ENCODE results near the gene TCEAL8. TPM values are rescaled to one million over a fixed set of nuclear protein-coding genes. Genes with fewer than 3 reads are reported as not detected.

Gene TCEAL8
- total RNA-seq, 1 donor from 2014 or later = 37.5 TPM

DNA sequence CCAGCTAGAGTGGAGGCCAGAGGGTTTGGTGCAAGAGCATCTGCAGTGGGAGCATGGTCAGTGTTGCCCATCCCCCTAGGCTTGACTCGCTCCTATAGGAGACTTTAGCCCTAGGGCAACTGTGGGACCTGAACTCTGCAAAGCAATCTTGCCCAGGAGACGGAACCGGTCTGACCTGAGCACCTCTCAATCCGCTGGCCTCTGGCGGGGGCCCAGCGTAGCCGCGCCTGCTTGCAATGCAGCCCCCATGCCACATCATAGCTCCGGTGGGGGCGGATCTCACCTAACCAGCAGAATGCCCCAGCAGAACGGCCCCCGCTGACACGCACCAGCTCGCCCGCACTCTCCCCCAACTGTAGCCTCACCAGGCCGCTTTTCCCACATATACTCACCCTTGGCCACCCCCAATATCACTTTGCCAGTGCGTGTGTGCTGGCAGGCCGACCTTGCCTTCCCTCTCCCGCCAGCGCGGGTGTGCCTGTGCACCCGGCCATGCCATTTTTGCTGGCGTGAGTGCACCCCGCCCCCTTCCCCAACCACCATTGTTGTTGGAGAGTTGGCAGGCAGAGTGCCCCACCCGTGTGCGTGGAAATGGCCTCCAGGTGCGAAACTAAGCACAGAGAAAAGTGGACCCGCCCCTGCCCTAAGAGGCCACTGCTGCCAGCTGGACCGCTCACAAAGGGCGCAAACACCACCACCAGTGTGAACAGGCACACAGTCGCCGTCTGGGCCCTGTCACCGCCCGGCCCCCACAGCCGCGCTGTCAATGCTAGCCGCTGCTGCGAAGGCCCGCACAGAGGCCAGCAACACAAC is 34.2 kb downstream of the TCEAL8 start:
- ATAC-seq = peak; percentile 38
- DNase-seq = peak; percentile 25

DNA sequence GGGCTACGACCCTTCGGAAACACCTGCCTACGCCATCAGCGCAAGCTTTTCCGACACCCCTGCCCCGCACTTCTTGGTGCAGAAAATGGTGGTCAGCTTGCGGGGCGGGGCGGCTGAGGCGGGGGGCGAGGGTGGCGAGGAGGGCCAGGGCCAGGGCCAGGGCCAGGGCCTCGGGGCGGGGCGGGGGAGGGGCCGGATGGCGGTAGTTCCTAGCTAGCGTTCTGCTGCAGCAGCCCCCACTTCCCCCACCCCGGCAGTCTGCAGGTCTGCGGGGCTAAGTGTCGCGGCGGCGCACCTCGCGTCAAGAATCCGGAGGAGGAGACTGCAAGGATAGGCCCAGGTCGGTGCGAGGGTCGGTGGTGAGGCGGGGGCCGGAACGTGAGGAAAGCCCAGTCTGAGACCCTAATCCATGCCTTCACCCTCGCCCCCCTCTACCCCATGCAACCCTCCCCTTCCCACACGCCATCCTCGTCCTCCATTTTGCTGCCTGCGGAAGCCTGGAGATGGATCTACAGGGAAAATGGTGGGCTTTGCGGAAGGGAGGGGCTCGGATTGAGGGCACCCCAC is 39.4 kb downstream of the TCEAL8 start:
- peak; percentile 33 for DNase-seq
- intact Hi-C loops (cut with micrococcal nuclease) = no loop called here
- peak; percentile 60 for ATAC-seq

More for the DNA sequence above, 34.2 kb downstream of the TCEAL8 start:
- intact Hi-C loops (cut with micrococcal nuclease) = no loop called here

DNA sequence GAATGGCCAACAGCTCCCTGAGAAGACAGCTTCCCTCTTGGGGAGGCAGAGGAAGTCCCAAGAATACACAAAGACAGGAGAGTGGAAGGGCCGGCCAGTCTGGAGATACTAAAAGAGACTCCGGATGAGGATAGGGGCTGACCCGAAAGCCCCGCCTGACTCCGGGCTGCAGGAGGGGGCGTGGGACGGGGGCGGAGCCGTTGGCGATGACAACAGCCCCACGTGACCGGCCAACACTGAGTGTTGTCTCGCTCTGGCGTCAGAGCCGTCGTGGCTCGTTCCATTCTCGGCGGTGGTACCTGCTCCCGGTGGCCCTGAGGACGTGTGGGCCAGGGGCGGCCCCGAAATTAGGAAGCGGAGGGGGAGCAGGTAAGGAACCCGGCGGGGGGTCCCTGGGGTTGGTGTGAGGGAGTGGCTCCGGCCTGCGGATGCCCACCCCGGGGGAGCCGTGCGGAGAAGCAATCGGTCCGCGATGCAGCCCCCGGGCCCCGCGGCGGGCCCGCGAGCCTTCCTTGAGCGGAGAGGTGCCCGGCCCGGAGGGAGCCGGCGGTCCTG is 40.0 kb downstream of the TCEAL8 start, which contains the start of gene BEX4:
BEX4 (plus strand) TSS at position 239 of the 555 bp plus-strand sequence. CDS start 1,046 bp downstream, outside the sequence.
- intact Hi-C loops (cut with micrococcal nuclease) = loop anchor here (5.0 kb wide), 1 partner anchor 32 kb away; no protein-coding TSS in a partner anchor
- peak; percentile 100 for ATAC-seq
- DNase-seq = peak; percentile 89

GRCh38 chrX:103212749-103213457 is 42.1 kb downstream of the TCEAL8 start:
- intact Hi-C loops (cut with micrococcal nuclease) = loop anchor here (5.0 kb wide), 1 partner anchor 34 kb away; no protein-coding TSS in a partner anchor
- ATAC-seq (no peak), DNase-seq (no peak)

DNA sequence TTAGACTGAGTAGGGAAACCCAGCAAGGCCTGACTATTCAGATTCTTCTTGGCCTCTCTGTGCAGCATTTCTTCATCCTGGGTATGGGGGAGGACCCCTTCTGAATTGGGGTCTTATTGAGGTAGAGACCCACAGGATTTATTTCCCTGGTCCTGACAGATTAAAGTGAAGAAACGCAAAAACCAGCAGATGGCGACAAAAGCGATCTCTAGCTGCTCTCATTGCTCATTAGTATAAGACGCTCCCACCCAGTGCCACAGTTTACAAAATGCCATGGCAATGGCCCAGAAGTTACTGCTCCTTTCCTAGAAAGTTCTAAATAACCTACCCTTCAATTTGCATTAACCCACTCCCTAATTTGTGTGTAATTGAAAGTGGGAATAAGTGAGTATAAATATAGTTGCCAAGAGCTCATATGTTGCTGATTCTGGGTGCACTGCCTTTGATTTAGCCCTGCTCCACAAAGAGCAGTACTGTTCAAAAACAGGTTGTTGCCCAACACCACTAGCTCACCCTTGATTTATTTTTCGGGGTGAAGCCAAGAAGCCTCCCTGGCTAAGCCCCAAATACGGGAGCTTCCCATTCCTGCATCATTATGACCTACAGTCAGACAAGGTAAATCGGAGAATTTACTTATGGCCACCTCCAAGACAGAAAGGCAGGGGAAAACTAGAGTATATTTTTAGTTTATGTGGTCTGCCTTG is 43.8 kb downstream of the TCEAL8 start:
- no peak for DNase-seq
- intact Hi-C loops (cut with micrococcal nuclease) = loop anchor here (5.0 kb wide), 1 partner anchor 36 kb away; no protein-coding TSS in a partner anchor

GRCh38 chrX:103210056-103210455 is 44.9 kb downstream of the TCEAL8 start:
- DNase-seq (no peak), ATAC-seq (no peak)
- intact Hi-C loops (cut with micrococcal nuclease) = loop anchor here (5.0 kb wide), 1 partner anchor 37 kb away; no protein-coding TSS in a partner anchor

More for the DNA sequence above, 43.8 kb downstream of the TCEAL8 start:
- ATAC-seq = no peak

Other genes starting within 250 kb of the TCEAL8 start
- 0.50 TPM for gene BEX1, start 191.0 kb downstream of the TCEAL8 start, total RNA-seq
- gene NXF3, start 162.0 kb downstream of the TCEAL8 start, total RNA-seq = 0.20 TPM
- 29.6 TPM for gene BEX4, start 40.0 kb downstream of the TCEAL8 start, total RNA-seq
- gene TCEAL5, start 21.6 kb upstream of the TCEAL8 start, total RNA-seq = 0.22 TPM
- gene BEX2, start 55.8 kb upstream of the TCEAL8 start, total RNA-seq = 1.3 TPM
- gene TCEAL7, start 75.1 kb upstream of the TCEAL8 start, total RNA-seq = 4.0 TPM
- 18.4 TPM for gene TCEAL9, start 101.4 kb upstream of the TCEAL8 start, total RNA-seq
- 147 TPM for gene BEX3, start 121.4 kb upstream of the TCEAL8 start, total RNA-seq

Measured in left ventricle myocardium superior (tissue), 1 donor.